Suppressor macrophage treated with lipopolysaccharide for 4 hours (primary cell): ENCODE measurements around the gene IRAK2.

Experiments
- DNase-seq: peaks from one replicate; pipeline ENCODE4 v3.0.0-alpha.2; 2020

Gene IRAK2

GRCh38 chr3:10224794-10225665, 60.3 kb downstream of the IRAK2 start:
- peak; percentile 89 for DNase-seq

DNA sequence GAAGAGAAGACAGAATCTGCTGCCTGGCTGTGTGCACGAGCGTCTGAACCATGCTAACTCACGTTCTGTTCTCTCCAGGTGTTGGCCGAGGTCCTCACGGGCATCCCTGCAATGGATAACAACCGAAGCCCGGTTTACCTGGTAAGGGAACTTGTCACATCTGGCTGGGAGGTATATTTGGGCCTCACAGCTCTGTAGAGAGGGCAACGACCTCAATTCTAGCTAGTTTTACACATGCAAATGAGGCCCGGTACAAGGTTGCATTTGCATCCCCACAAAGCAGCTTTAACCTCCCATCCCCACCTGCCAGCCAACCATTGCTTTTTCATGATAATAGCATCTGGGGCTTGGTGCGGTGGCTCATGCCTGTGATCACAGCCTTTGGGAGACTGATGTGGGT, 61.6 kb downstream of the IRAK2 start:
- no peak for DNase-seq

DNA sequence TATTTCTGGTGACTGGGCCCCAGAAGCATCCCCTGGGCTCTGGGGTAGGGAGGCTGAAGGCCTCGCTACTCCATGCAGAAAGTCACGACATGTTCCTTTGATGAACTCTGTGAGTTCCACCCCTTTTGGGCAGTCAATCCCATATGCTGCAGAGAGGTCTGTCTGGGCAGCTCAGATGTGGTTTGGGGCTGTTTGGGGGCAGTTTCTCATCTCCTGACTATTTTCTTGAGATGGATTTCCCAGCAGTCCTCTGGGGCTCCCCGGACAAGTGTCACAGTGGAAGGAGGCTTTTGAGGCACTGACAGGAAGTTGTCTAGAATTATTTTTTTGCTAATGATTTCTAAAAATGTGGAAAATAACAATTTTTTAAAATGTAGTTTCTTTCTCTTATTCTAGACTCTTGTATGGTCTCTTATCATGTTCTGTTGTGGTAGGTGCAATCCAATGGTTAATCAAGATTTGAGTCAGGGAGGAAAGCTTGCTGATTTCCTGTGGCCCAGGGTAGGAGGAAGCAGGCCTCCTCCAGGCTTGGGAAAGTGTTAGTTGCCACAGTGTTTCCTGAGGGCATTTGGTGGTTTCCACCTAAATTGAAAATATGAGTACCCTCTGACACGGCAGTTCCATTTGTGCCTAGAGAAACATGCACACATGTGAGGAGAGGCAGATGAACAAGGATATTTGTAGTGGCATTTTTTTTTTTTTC, 63.7 kb downstream of the IRAK2 start:
- DNase-seq = peak; percentile 93

GRCh38 chr3:10229576-10229975, 64.9 kb downstream of the IRAK2 start:
- DNase-seq = no peak

DNA sequence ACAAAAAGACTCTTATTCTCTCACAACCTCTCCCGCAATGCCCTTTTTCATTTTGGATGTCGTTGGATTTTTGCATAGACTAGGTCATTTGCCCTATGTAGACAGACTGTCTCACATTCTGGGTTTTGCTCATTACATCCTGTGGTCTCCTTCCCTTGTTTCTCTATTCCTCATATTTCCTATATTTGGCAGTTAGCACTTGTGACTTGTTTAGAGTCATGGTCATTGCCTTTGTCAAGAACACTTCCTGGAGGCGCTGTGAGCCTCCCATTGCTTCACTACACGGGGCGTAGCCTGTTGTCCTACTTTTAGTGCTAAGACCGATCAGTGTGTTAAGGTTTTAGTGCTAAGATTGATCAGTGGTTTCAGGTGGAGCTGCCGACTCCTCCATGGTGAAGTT, 67.4 kb downstream of the IRAK2 start:
- peak; percentile 90 for DNase-seq

GRCh38 chr3:10233988-10234387, 69.3 kb downstream of the IRAK2 start:
- DNase-seq = no peak

DNA sequence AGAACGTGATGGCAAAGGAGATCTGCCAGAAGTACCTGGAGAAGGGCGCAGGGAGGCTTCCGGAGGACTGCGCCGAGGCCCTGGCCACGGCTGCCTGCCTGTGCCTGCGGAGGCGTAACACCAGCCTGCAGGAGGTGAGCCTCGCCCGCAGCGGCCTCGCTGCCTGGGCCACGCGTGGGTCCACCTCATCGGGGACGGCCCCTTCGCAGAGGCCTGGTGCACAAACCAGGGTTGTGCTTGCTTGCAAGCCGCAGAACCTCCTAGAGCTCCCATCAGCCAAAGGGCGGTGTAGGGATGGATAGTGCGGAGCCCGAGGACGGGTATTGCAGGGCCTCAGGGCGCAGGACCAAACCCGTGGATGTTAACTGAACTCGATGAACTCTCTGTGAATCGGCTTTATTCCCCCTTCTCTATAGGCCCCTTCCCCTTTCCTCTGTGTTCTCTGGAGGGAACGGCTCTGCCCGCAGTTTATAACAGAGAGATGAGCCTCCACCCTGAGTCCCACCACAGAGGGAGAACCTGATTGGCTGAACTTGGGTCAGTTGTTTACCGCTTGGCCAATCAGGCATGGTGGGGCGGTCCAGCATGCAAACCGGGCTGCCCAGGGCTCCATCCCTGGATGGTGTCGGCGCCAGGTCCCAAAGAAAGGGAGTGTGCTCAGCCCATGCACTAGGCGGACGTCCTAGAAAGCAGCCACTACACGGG, 70.0 kb downstream of the IRAK2 start:
- no peak for DNase-seq

DNA sequence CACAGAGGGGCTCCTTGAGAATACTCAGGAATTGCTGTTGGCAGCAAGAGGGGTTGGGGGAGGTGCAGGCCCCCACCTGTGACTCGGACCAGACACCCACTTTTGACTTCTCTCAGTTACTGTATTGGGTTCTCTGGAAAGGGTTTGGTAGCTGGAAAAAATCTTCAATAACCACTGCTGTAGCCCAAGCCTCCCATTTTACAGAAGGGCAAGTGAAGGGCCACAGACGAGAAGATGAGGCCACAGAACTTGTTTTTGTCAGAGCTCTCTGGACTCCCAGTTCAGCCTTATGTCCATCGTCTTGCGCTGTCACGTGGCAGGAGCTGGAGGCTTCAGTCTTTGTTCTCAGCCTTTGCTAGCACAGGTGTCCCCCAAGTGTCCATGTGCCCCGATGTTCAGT, 70.8 kb downstream of the IRAK2 start:
- DNase-seq = no peak

DNA sequence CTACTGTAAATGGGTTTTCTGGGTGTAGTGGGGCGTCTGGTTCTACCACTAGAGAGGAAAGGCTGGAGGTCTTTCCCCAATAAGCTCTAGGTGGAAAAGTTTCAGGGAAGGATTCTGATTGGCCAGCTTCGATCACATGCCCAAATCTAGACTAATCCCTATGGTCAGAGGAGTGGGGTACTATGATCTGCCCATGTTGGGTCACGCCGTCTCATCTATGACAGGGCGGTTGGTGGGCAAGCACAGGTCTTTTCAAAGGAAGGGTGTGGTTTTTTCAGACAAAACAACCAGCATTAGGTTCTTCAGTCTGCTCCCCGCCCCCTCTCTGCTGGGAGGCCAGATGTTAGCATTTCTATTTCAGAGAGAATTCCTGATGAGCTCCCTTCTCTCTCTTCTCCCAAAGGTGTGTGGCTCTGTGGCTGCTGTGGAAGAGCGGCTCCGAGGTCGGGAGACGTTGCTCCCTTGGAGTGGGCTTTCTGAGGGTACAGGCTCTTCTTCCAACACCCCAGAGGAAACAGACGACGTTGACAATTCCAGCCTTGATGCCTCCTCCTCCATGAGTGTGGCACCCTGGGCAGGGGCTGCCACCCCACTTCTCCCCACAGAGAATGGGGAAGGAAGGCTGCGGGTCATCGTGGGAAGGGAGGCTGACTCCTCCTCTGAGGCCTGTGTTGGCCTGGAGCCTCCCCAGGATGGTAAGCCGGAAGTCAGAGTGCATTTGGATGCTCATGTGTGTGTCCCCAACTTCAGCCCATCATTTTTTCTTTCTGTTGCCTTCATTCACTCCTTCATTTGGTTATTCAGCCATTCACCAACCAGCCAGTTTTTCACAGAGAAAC, 73.8 kb downstream of the IRAK2 start:
- DNase-seq = no peak

- no peak for DNase-seq
These were observed 76.1 kb downstream of the IRAK2 start for GRCh38 chr3:10240799-10241198.

- DNase-seq = peak; percentile 39
These were observed 77.7 kb downstream of the IRAK2 start for GRCh38 chr3:10242182-10243065.

- DNase-seq = no peak
These were observed 79.3 kb downstream of the IRAK2 start for GRCh38 chr3:10244009-10244408.

DNA sequence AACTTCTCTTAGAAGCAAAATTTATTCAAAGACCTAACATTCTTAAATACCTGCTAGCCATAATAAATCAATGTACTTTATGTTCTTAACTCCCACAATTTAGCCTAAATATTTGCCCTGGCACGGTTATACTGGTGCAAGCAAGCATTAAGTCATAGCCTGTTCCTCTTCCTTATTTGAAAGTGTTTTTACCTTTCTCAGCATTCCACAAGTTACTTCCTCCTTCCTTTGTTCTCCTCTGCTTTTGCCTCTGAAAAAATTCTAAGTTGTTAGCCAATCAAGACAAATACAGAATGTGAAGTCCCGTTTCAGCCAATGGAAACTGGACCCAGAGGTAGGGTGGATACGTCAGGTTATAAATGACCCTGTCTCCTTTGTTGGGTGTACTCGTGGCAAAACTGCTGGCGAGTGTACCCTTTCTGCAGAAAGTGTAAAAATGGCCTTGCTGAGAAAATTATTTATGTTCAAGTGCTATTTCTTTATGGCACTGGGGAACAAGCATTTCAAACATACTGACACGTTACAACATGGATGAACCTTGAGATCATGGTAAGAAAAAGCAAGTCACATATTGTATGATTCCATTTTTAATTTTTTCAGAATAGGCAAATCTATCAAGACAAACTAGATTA, 80.5 kb downstream of the IRAK2 start:
- no peak for DNase-seq

DNA sequence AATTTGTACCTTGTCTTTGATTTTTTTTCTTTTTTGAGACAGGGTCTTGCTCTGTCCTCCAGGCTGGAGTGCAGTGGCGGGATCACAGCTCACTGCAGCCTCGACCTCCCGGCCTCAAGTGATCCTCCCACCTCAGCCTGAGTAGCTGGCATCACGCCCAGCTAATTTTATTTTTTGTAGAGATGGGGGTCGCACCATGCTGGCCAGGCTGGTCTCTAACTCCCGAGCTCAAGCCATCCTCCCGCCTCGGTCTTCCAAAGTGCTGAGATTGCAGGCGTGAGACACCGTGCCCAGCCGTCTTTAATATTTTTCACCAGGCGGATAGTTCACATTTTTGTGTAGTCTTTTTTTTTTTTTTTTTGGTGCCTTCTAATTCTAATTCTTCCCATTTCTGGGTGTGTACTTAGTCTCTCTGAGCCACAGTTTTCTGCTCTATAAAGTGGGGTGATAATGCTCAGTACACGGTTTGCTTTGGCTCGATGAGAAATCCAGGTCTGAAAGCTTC, 83.0 kb downstream of the IRAK2 start:
- no peak for DNase-seq

GRCh38 chr3:10248184-10248983, 83.7 kb downstream of the IRAK2 start, which contains the start of gene TATDN2:
TATDN2 (plus strand) TSS chr3:10248459; CDS start chr3:10249201, 742 bp downstream.
- DNase-seq = peak; percentile 95

DNA sequence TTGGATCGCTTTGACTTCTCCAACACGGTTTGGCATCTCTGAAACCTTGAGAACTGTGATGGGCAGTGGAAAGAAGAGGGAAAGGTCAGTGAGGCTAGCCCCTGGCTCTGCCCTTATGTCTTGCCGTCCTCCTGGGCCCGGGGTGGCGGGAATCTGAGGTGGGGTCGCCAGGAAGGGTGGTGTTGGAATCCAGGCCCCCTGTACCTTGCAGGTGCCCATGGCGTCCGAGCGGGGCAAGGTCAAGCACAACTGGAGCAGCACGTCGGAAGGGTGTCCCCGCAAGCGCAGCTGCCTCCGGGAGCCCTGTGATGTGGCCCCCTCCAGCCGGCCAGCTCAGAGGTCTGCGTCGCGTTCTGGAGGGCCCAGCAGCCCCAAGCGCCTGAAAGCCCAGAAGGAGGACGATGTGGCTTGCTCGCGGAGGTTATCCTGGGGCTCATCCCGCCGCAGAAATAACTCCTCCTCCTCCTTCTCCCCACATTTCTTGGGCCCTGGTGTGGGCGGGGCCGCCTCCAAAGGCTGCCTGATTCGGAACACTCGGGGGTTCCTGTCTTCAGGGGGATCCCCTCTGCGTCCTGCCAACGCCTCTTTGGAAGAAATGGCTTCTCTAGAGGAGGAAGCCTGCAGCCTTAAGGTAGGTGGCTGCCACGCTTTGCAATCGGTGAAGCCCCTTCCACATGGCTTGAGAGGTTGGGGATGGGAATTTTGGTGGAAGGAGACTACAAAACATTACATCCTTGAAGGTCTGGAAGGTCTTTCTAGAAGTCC, 84.4 kb downstream of the IRAK2 start:
- peak; percentile 40 for DNase-seq

DNA sequence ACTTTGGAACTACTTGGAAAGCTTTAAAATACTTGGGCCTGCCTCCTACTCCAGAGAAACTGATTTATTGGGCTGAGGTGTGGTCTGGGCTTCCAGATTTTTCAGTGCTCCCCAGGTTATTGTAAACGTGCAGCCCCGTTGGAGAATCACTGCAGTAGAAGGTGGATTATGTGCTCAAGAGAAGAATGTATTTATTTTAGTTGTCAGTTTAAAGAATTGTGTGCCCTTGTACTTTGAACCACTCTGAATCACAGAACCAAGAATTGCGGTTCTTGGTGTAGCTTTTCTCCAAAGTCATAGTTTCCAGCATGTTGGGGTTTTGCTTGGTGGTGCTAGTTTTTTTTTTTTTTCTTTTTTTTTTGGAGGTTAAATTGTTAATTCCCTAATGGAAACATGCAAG, 85.1 kb downstream of the IRAK2 start:
- no peak for DNase-seq

- DNase-seq = no peak
These were observed 86.3 kb downstream of the IRAK2 start for GRCh38 chr3:10251006-10251405.

GRCh38 chr3:10253731-10254130, 89.0 kb downstream of the IRAK2 start:
- DNase-seq = no peak
